Lower leg skin (tissue), 4 donors: Measurements from ENCODE around the gene CEACAM4. TPM values are rescaled to one million over a fixed set of nuclear protein-coding genes. Genes with fewer than 3 reads are reported as not detected.

ENCODE experiments used
- DNase-seq, 2 donors: peaks; one replicate each; pipeline ENCODE4 v3.0.0-alpha.2; 2019; ENCODE audit warnings: low spot score in 2 of 2
- H3K4me3 ChIP-seq: fragments of 200-600 bp; sonication (generic); 2 replicates; pipeline ENCODE4 v1.5.1; 2017; ENCODE audit warnings: mild to moderate bottlenecking, low read depth; ENCODE audit not compliant: poor library complexity, severe bottlenecking
- CTCF ChIP-seq, 3 donors: fragments of 450-650 bp; IDR thresholded peaks; one replicate each; pipeline ENCODE4 v1.5.1; 2016; ENCODE audit warnings: antibody characterized with exemption in 3 of 3, mild to moderate bottlenecking in 3 of 3, moderate library complexity in 2 of 3
- POLR2A ChIP-seq, 2 donors: fragments of 450-650 bp; IDR thresholded peaks; one replicate each; pipeline ENCODE4 v1.6.1; 2016 to 2017; ENCODE audit warnings: antibody characterized with exemption in 2 of 2, mild to moderate bottlenecking in 1 of 2, moderate library complexity in 1 of 2
- WGBS, 2 donors: methylation state at CpG; one replicate each; pipeline ENCODE4 v1.1.5; 2018; 5-methylcytosine and 5-hydroxymethylcytosine counted together
- intact Hi-C: fragments of 100-400 bp; cut with DNase I; formaldehyde crosslinking; loops from one replicate; pipeline ENCODE4 v1.15.0; 2023; ENCODE audit warnings: low total_unique reads
- total RNA-seq, 4 donors: library from RNA; depleted of rRNA; stranded (reverse); fragments of >200 nt; gene quantifications; one replicate each; pipeline ENCODE4 v1.1.0, GENCODE V29; 2016

Gene CEACAM4
- total RNA-seq, 4 donors from 2014 or later, result 0.84 to 0.88 TPM; not detected in 2

DNA sequence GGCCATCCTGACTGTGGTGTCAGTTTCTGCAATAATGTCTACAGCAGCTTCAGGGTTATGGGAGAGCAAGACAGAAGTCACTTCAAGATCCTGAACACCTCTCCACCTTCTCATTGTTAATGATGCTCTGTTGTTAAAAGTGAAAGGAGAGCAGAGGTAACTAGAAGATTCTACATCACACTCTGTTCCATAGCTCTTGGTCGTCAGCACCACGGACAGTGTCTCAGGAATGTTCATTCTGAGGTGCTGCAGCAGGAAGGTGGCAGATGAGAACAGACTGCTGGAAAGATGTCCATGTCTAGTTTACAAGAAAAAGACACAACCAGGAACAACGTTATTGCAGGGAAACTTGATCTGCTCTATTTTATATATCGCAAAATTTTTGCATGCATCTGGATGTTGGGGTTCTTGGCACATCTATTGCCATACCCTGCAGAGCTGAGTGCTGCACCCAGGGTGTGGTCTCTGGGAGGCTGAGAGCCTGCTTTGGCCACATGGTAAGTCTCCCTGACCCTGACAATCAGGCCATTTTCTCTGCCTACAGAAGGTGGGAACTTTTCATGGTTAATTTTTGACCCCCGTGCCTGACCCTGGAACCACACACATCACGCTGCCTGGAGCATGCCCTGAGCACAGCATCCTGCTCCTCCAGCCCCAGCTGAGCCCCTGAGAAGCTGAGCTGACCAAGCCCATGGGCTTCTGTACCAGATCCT, 38.2 kb downstream of the CEACAM4 start:
- TF ChIP-seq POLR2A (IDR thresholded peaks at IDR 0.05) (no peak), CTCF (IDR thresholded peaks at IDR 0.05) (no peak)
- intact Hi-C loops, result no loop called here
- H3K4me3 ChIP-seq, result no peak overlapping the region
- 28 to 31% methylated on average over 6 of the region's 6 CpGs for WGBS, 2 donors
- no peak for DNase-seq

DNA sequence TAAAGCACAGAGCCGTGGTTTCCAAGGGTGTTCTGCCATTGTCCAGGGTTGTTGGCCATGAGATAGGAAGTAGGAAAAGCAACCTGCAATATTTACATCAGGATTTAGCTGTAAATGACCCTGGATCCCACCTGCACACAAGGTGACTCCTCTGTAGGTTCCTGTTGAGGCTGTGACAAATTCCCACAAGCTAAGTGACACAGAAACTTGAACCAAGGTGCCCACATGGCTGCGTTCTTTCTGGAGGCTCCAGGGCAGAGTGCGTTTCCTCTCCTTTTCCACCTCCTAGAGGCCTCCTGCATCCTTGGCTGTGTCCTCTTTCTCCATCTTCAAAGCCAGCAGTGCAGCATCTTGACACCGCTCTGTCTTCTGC, 39.0 kb downstream of the CEACAM4 start:
- TF ChIP-seq POLR2A (IDR thresholded peaks at IDR 0.05) (no peak), CTCF (IDR thresholded peaks at IDR 0.05) (no peak)
- intact Hi-C loops, result no loop called here
- DNase-seq, result no peak
- 72 to 85% methylated on average over 4 of the region's 4 CpGs for WGBS, 2 donors
- no peak overlapping the region for H3K4me3 ChIP-seq

DNA sequence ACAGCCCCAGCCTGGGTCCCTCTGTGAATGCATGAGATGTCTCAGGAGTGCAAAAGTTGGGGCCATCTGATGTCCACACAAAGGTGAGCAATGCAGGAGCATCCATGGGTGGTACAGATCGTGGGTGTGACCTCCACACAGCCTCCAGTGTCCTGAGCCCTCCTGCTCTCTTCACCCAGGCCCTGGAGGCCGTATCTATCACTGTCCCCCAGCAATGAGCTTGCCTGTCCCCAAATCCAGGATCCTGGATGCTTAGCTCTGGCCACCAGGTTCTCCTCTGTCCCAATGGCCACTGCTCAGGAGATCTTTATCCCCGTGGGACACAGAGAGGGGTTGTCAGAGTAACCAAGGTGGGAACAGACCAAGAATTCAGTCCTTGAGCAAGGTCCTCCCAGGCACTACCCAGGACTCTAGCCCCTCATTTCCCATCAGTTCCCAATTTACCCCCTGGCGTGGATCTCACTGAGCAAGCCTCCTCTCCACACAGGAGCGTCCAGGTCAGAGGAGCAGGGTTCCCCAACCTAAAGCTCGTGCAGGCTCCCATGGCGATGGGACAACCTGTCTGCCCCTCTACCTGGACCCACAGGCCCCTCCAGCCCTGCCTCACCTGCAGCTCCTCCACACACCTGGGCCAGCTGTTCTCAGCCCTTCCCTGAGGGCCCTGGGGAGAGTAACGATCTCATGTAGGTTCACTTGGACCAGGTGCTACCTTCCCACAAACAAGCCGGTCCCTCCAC, 39.6 kb downstream of the CEACAM4 start:
- no peak overlapping the region for H3K4me3 ChIP-seq
- TF ChIP-seq CTCF (IDR thresholded peaks at IDR 0.05) (no peak), POLR2A (IDR thresholded peaks at IDR 0.05) (no peak)
- no peak for DNase-seq
- intact Hi-C loops, result no loop called here
- WGBS, 2 donors, result 59 to 65% methylated on average over 9 of the region's 9 CpGs

GRCh38 chr19:41586064-41586463, 40.8 kb downstream of the CEACAM4 start:
- no peak for TF ChIP-seq CTCF (IDR thresholded peaks at IDR 0.05)
- no peak for DNase-seq
- intact Hi-C loops, result no loop called here
- no peak overlapping the region for H3K4me3 ChIP-seq

- intact Hi-C loops, result no loop called here
- 56 to 69% methylated on average over 1 of the region's 1 CpG for WGBS, 2 donors
- no peak overlapping the region for H3K4me3 ChIP-seq
- TF ChIP-seq CTCF (IDR thresholded peaks at IDR 0.05), result no peak
- no peak for TF ChIP-seq POLR2A (IDR thresholded peaks at IDR 0.05)
- DNase-seq, result no peak
Observed at GRCh38 chr19:41584931-41585330, 41.9 kb downstream of the CEACAM4 start.
